Measurements from ENCODE around the gene GNAS. TPM values are rescaled to one million over a fixed set of nuclear protein-coding genes. Genes with fewer than 3 reads are reported as not detected.

Gene GNAS
- total and polyA plus RNA-seq, 10 donors, result 722 to 854 (median 770) TPM

DNA sequence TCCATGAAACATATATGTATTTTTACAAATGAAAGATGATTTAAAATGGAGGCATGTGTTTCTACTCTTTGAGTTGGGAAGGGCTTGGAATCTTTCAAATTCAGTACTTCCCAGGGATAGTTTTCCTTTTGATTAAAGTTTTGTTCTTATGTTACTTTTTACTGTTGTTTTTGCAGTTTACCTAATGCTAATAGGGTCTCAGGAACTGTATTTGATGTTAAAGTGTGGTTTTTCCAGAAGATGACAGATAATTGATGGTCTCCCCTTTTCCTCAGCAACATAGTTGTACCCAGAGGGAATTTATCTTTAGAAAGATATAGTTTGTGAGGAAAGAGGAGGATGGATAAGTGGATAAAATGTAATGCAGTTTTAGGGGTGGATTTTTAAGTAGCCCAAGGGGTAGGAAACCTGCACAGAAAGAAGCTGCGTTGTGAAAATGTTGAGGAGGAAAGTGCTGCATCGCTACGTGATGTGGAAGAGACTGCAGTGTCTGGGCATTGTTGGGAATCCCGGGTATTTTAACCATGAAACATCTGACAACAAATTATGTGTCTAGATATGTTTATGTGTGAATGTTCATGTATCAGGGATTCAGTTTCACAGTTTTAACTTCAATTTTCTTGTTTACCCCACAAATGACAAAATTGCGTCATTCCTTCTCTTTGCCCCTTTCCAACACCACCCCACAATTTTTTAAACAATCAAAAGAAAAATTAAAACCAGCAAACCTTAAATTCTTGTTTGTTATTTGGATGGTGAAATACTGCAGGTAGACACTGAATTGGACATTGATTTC lies 42.3 kb downstream of the GNAS start:
- H3K36me3 ChIP-seq, result peaks cover 0 to 44% (median 9%) of the 10 kb centered on the region in 6 donors
- H3K27me3 ChIP-seq (replicated peaks in 1 of 7), result no peaks in the 10 kb centered on the region
- no peak for DNase-seq
- H3K9me3 ChIP-seq, result no peaks in the 10 kb centered on the region
- H3K4me1 ChIP-seq, result peaks cover 52 to 79% (median 67%) of the 10 kb centered on the region in 6 donors
- H3K27ac ChIP-seq, result peak overlapping the region in 7 of 8 donors; percentile 1 to 99 (median 98)
- H3K4me3 ChIP-seq, result peak overlapping the region in 2 of 8 donors; percentile 71 to 87
- TF ChIP-seq POLR2AphosphoS5 (IDR thresholded peaks at IDR 0.05), result no peak
- no peak for TF ChIP-seq CTCF (IDR thresholded peaks at IDR 0.05 in 8 of 11, conservative IDR thresholded peaks at IDR 0.05 in 3 of 11)
- TF ChIP-seq POLR2A (IDR thresholded peaks at IDR 0.05), result no peak
- intact Hi-C loops (cut with DNase I; ENCODE audit: low total_unique reads), result loop anchor here (10.0 kb wide), 1 partner anchor 110 kb away; the partner anchor contains the start of gene CTSZ
- 32 to 39% (median 33%) methylated on average over 5 of the region's 5 CpGs for WGBS, 5 donors

DNA sequence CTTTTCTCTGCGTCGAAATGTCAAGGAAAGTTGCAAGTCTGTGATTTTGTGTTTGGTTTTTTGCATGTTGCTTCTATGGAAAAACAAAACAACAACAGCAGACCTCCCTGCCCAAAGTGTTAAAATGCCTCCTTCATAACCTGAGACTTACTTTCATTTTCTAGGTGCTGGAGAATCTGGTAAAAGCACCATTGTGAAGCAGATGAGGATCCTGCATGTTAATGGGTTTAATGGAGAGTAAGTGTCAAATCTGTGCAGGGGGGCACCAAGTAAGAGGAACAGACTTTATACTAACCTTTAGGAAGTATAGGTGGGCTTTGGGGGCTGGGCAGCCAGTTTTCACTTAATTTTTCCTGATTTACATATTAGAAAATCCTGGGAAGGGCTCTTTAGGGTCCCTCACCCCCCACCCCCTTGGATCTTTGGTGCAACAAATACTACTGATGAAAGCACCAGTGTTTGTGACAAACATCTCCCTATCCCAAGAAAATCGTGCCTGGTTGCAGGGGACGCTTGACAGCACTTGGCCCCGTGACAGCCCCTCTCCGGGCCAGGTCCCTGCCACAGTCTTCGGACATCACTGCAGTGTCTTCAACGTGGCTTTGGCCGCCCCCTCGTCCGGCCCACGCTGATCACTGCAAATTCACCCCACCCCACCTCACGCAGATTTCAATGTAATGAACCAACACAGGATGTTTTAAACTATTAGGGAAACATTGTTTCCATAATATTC lies 43.1 kb downstream of the GNAS start:
- Histone ChIP-seq H3K27ac (peak overlapping the region in 6 of 8 donors; percentile 1 to 99 (median 98)), H3K36me3 (peaks cover 0 to 51% (median 10%) of the 10 kb centered on the region in 6 donors), H3K27me3 (replicated peaks in 1 of 7) (no peaks in the 10 kb centered on the region), H3K9me3 (no peaks in the 10 kb centered on the region), H3K4me3 (peak overlapping the region in 1 of 8 donors; percentile 87), H3K4me1 (peaks cover 60 to 82% (median 72%) of the 10 kb centered on the region in 6 donors)
- DNase-seq, result no peak
- TF ChIP-seq CTCF (IDR thresholded peaks at IDR 0.05 in 8 of 11, conservative IDR thresholded peaks at IDR 0.05 in 3 of 11) (no peak), POLR2AphosphoS5 (IDR thresholded peaks at IDR 0.05) (peak in 2 of 3 donors; percentile 28 to 52), POLR2A (IDR thresholded peaks at IDR 0.05) (no peak)
- 50 to 68% (median 66%) methylated on average over 13 of the region's 13 CpGs for WGBS, 5 donors
- intact Hi-C loops (cut with DNase I; ENCODE audit: low total_unique reads), result loop anchor here (10.0 kb wide), 1 partner anchor 109 kb away; the partner anchor contains the start of gene CTSZ

- Histone ChIP-seq H3K4me1 (peaks cover 60 to 94% (median 84%) of the 10 kb centered on the region in 6 donors), H3K27ac (peak overlapping the region in 2 of 8 donors; percentile 37 to 40), H3K9me3 (no peaks in the 10 kb centered on the region), H3K36me3 (peaks cover 0 to 63% (median 10%) of the 10 kb centered on the region in 6 donors), H3K4me3 (no peak overlapping the region), H3K27me3 (replicated peaks in 1 of 7) (no peaks in the 10 kb centered on the region)
- TF ChIP-seq POLR2A (IDR thresholded peaks at IDR 0.05) (no peak), CTCF (IDR thresholded peaks at IDR 0.05 in 8 of 11, conservative IDR thresholded peaks at IDR 0.05 in 3 of 11) (no peak), POLR2AphosphoS5 (IDR thresholded peaks at IDR 0.05) (no peak)
- WGBS, 5 donors, result 68 to 81% (median 70%) methylated on average over 3 of the region's 3 CpGs
- no peak for DNase-seq
- intact Hi-C loops (cut with DNase I; ENCODE audit: low total_unique reads), result loop anchor here (10.0 kb wide), 1 partner anchor 108 kb away; the partner anchor contains the start of gene CTSZ
Measured at GRCh38 chr20:58896820-58897219, 44.3 kb downstream of the GNAS start.
